ACHN (cell line): Measurements from ENCODE around the gene PHF21B.

ENCODE experiments used
- DNase-seq: peaks from one replicate; pipeline ENCODE4 v3.0.0-alpha.2; 2015
- in situ Hi-C: cut with HindIII; loops from 2 replicates; pipeline ENCODE4 v1.10.0; 2017; ENCODE audit warnings: low sequenced_read_pairs, low pct_ligation_motif_present, low pct_unique_long_range_greater_than_20kb

PHF21B gene

GRCh38 chr22:44845796-44846720, 163.7 kb downstream of the PHF21B start:
- DNase-seq, result no peak
- in situ Hi-C loops, result no loop called here

DNA sequence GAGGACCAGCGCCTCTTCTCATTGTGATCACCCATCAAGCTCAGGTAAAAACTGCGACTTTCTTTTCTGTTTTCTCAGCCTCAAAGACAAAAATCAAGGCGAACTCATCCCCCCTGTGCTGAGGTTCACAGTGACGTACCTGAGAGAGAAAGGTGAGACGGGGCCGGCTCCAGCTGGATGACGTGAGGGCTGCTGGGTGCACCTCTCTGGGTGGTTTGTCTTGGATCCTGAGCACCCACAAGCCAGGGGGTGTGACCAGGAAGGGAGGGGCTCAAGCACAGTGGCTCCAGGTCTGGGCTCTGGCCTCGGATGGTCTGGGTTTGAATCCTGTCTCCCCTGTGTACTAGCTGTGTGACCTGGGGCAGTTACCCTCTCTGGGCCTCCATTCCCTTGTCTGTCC, 164.6 kb downstream of the PHF21B start:
- in situ Hi-C loops, result no loop called here
- no peak for DNase-seq

GRCh38 chr22:44842417-44842816, 167.4 kb downstream of the PHF21B start:
- in situ Hi-C loops, result no loop called here
- DNase-seq, result no peak

- in situ Hi-C loops, result no loop called here
- DNase-seq, result no peak
These were observed 169.0 kb downstream of the PHF21B start for GRCh38 chr22:44840611-44841322.

GRCh38 chr22:44839721-44840120, 170.1 kb downstream of the PHF21B start:
- in situ Hi-C loops, result no loop called here
- no peak for DNase-seq

- DNase-seq, result no peak
- in situ Hi-C loops, result no loop called here
These were observed 170.7 kb downstream of the PHF21B start for GRCh38 chr22:44839061-44839460.

- DNase-seq, result no peak
- in situ Hi-C loops, result no loop called here
These were observed 171.3 kb downstream of the PHF21B start for GRCh38 chr22:44838316-44839016.

DNA sequence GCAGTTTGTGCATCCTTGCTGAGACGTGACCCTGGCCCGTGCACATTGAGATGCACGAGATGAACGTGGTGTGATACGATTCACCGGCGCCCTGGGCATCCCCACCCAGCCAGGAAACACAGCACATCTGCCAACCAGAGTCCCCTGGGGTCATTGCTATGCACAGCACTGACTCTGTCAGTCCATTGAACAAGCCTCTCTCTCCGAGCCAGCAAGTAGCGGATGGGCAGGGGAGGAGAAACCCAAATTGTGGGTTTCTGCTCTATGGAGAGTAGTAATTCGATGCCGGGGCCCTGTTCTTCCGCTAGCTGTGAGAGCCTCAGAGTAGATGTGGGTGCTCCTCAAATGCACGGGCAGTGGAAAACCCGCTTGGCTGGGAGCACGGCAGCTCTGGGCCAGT, 172.3 kb downstream of the PHF21B start:
- in situ Hi-C loops, result no loop called here
- no peak for DNase-seq

DNA sequence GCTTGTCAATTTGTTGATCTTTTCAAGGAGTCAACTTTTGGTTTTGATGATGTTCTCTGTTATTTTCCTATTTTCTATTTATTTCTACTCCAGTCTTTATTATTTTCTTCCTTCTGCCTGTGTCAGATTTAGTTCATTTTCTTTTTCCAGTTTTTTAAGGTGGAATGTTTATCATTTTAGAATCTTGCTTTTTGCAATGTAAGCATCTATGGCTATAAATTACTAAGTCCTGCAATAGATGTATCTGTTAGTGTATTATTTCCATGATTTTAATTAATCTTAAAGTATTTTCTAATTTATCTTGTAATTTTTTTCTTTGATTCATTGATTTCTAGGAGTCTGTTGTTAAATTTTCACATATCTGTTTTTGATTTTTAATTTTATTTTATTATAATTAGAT, 175.7 kb downstream of the PHF21B start:
- in situ Hi-C loops, result no loop called here
- no peak for DNase-seq

- in situ Hi-C loops, result no loop called here
- no peak for DNase-seq
These were observed 177.9 kb downstream of the PHF21B start for GRCh38 chr22:44831885-44832284.
